Right forelimb (tissue), 1 donor: ENCODE data around the gene IL16.

Experiments
- DNase-seq: peaks from one replicate; pipeline ENCODE4 v3.0.0-alpha.2; 2018

The IL16 gene

GRCh38 chr15:81278306-81279029 is 81.8 kb downstream of the IL16 start:
- DNase-seq: no peak

- no peak for DNase-seq
Observed at GRCh38 chr15:81279621-81280485, 83.2 kb downstream of the IL16 start.

- DNase-seq: no peak
Observed at GRCh38 chr15:81280696-81281455, 84.2 kb downstream of the IL16 start.

GRCh38 chr15:81281456-81281735 is 84.7 kb downstream of the IL16 start:
- DNase-seq: no peak

GRCh38 chr15:81281766-81282605 is 85.3 kb downstream of the IL16 start:
- DNase-seq: no peak

- no peak for DNase-seq
Observed at GRCh38 chr15:81282606-81282895, 85.9 kb downstream of the IL16 start.

- no peak for DNase-seq
Observed at GRCh38 chr15:81282911-81283310, 86.2 kb downstream of the IL16 start.

- DNase-seq: no peak
Observed at GRCh38 chr15:81284256-81285031, 87.8 kb downstream of the IL16 start.

- DNase-seq: no peak
Observed at GRCh38 chr15:81285461-81285860, 88.8 kb downstream of the IL16 start.

GRCh38 chr15:81286621-81287121 is 90.0 kb downstream of the IL16 start:
- no peak for DNase-seq

- DNase-seq: peak; percentile 37
Observed at GRCh38 chr15:81288040-81288439, 91.4 kb downstream of the IL16 start.

- DNase-seq: no peak
Observed at GRCh38 chr15:81288616-81289015, 91.9 kb downstream of the IL16 start.

GRCh38 chr15:81289910-81290309 is 93.2 kb downstream of the IL16 start:
- DNase-seq: no peak

- no peak for DNase-seq
Observed at GRCh38 chr15:81291916-81292522, 95.3 kb downstream of the IL16 start.

- DNase-seq: peak; percentile 38
Observed at GRCh38 chr15:81292523-81293001, 95.9 kb downstream of the IL16 start.

- DNase-seq: no peak
Observed at GRCh38 chr15:81293728-81294515, 97.2 kb downstream of the IL16 start.

- no peak for DNase-seq
Observed at GRCh38 chr15:81294516-81294880, 97.8 kb downstream of the IL16 start.

GRCh38 chr15:81295486-81296121 is 98.9 kb downstream of the IL16 start:
- no peak for DNase-seq

- no peak for DNase-seq
Observed at GRCh38 chr15:81296186-81296585, 99.5 kb downstream of the IL16 start.

- no peak for DNase-seq
Observed at GRCh38 chr15:81296673-81297072, 100.0 kb downstream of the IL16 start.
